ENCODE results near the gene COL2A1.

COL2A1 gene

GRCh38 chr12:48030173-48030650 lies 25.9 kb upstream of the COL2A1 start:
- no peak for DNase-seq (ENCODE audit: low read depth)

GRCh38 chr12:48029491-48030172 lies 25.4 kb upstream of the COL2A1 start:
- DNase-seq (ENCODE audit: low read depth): no peak

DNA sequence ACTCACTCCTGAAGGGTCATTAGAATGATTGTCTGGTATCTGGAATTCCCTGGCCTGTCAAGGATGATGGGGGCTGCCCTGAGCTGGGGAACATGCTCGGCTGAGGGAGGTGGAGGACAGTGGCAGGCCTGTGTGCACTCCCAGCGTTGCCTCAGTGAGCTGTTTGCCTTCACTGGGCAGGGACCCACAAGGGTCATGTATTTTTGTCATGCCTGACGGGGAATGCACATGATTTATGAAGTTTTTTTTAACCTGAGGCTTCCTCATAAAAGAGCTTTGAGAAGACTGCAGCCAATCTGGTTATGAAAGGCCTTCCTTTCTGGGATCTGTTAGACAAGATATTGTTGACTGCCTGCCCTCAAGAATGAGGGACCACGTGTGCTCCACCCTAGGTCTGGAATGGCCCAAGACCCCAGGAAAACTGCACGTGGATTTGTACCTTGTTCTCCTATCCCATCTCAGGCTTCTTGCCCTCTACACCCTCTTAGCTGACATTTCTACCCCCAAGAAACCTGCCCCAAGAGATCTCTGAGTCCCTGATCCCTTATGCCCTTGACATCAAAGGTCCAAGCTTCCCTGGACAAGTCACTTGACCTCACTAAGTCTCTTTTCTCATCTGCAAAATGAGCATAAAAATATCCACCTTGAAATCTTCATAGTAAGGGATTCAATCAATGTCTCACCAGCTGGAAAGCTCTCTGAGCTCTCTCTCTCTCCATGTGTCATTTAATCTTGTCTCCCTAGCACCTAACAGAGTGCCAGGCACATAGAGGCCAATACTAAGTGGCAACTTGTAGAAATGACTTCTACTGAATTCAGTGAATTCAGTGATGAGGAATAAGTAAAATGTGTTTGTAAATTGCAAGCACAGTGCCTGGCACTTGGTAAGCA lies 24.5 kb upstream of the COL2A1 start:
- DNase-seq (ENCODE audit: low read depth): no peak

DNA sequence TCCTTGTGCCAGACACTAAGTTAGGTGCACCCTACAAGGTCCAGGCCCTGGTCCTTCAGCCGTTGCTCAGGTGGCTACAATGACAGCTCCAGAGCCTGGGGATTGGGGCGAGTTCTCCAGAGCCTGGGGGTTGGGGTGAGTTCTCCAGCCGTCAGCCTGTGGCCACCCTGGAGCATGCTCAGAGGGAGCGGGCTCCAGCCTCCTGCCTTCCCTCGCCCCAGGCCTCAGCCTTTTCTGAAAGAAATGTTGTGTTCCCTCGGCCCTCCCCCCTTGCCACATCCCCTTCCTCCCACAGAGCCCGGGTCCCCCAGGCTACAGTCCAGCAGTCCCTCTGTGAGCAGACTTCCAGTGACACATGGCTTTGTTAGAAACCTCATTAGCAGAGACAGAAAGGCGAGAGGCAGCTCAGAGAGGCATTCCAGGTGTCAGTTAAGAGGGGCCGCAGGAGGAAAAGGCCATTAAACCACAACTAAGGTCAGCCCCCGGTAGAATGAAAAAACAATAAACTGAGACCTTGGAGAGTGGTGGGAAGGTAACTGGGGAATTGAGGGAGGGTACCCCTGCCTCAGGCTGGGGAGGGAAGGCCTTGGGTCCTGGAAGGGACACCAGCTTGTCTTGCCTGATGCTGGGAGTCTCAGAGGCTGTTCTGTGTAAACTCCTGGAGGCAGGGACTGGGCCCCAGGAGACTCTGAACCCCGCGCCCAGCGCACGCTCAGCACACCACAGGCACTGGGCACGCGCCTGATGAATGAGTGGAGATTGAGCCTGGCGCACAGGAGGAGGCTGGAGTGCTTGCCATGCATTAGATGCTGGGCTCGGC lies 23.1 kb upstream of the COL2A1 start:
- no peak for DNase-seq (ENCODE audit: low read depth)

DNA sequence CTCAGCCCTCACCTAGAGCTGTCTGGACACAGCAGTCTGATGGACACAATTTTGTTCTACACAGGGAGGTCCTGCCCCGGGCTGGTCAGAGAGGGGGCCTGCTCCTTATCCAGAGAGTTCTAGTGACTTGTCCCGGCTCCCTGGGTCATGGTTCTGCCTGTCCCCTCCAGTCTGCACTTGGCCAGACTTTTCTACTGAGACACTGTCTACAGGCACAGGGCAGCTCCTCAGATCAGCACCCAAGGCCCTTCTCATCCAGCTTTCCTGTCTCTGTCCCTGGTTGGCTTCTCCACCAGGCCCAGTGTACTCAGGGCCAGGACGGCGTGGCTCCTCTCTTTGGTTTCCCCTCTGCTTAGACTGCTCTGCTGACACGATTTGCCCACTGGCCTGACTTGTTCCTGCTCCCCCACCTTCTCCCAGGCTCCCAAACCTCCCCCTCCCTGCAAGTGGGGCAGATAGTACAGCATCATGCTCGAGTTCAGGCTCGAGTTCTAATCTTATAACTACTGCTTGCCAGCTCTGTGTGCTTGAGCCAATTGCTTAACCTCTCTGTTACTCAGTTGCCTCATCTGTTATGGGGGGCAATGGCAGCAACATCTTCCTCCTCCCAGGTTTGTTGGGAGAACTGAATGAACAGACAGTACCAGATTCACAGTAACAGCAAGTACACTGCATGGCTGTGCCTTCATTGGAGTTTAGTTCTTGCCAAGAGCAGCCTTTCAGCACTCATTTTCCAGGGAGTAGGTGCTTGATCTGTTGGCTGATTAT lies 22.0 kb upstream of the COL2A1 start:
- no peak for DNase-seq (ENCODE audit: low read depth)

DNA sequence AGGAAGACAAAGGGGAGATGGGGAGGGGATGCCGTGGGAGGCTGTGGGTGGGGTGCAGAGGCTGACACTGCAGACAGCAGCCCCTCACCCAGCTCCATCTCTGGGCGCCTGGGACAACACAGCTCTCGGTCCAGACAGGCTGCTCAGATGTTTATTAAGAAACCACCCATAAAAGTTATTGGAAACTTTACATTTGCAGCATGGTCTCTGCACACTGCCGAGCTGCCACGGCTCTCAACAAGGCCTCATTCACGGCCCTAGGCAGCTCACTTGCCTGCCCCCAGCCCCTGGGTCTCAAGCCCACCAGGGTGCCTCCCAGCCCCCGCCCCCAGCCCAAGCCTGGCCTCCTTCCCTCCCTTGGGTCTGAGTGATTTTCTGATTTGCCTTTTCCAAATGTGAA lies 21.0 kb upstream of the COL2A1 start:
- DNase-seq (ENCODE audit: low read depth): no peak

GRCh38 chr12:48024735-48025134 lies 20.5 kb upstream of the COL2A1 start:
- no peak for DNase-seq (ENCODE audit: low read depth)

- no peak for DNase-seq (ENCODE audit: low read depth)
Observed at GRCh38 chr12:48023386-48023785, 19.1 kb upstream of the COL2A1 start.

- DNase-seq (ENCODE audit: low read depth): no peak
Observed at GRCh38 chr12:48022676-48023385, 18.6 kb upstream of the COL2A1 start.

- no peak for DNase-seq (ENCODE audit: low read depth)
Observed at GRCh38 chr12:48022180-48022521, 17.9 kb upstream of the COL2A1 start.

- DNase-seq (ENCODE audit: low read depth): no peak
Observed at GRCh38 chr12:48021485-48022179, 17.4 kb upstream of the COL2A1 start.

- no peak for DNase-seq (ENCODE audit: low read depth)
Observed at GRCh38 chr12:48019639-48020265, 15.5 kb upstream of the COL2A1 start.

DNA sequence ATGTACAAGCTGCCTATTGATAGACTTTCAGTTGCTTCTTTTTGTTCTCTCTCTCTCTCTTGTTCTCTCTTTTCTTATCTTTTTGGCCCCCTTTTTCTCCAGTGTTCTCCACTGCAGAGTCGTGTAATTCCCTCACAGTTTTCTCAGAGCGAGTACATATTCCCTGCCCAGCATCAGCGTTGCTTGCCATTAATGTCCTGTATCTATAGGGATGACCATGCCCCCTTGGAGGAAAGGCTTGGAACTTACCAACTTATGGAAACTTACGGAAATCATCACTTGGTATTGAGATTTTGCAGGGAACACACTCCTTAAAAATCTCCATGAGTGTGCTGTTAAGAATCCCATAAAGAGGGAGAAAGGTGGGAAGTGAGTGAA lies 14.3 kb upstream of the COL2A1 start:
- DNase-seq (ENCODE audit: low read depth): no peak

GRCh38 chr12:48017921-48018617 lies 13.8 kb upstream of the COL2A1 start:
- no peak for DNase-seq (ENCODE audit: low read depth)

- no peak for DNase-seq (ENCODE audit: low read depth)
Observed at GRCh38 chr12:48017496-48017895, 13.2 kb upstream of the COL2A1 start.

- DNase-seq (ENCODE audit: low read depth): no peak
Observed at GRCh38 chr12:48016373-48017020, 12.2 kb upstream of the COL2A1 start.

GRCh38 chr12:48015954-48016353 lies 11.7 kb upstream of the COL2A1 start:
- DNase-seq (ENCODE audit: low read depth): no peak

DNA sequence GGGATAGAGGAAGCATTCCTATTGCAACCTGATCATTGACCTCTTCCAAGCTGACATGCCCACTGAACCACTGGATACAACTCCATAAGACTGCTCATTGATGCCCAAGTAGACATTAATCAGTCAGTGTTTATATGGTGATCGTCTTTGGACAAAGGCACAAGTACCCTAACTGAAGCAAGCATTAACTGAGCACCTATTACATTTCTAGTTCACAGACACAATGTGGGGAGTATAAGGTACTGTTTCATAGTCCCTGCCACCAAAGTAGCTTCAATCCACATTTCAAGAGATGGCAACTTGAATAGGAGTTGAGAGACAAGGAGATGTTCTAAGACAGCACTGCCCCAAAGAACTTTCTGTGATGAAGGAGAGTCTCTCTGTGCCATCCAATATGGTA lies 10.9 kb upstream of the COL2A1 start:
- no peak for DNase-seq (ENCODE audit: low read depth)

GRCh38 chr12:48013287-48013686 lies 9.0 kb upstream of the COL2A1 start:
- DNase-seq (ENCODE audit: low read depth): no peak

Measured in non-pigmented ciliary epithelial cell (primary cell).